H1 (cell line): ENCODE results near the gene EIF3B. TPM values are rescaled to one million over a fixed set of nuclear protein-coding genes. Genes with fewer than 3 reads are reported as not detected.

Experiments
- BCL11A ChIP-seq, 2 experiments: IDR thresholded peaks; one replicate each; pipeline ENCODE4 v1.6.1; 2011; ENCODE audit warnings: low read depth in 2 of 2, low read length in 2 of 2, mild to moderate bottlenecking in 2 of 2
- BRCA1 ChIP-seq: IDR thresholded peaks from 2 replicates; pipeline ENCODE4 v1.6.1; 2012; ENCODE audit warnings: low read depth, low read length, improper control_type of control experiment
- CBX5 ChIP-seq: fragments of 300-800, 300-1000 bp; sonication (generic); IDR thresholded peaks from 2 replicates; pipeline ENCODE4 v1.7.1; 2016; ENCODE audit warnings: antibody characterized with exemption, low read length, low read depth
- CTBP2 ChIP-seq: IDR thresholded peaks from 2 replicates; pipeline ENCODE4 v1.7.0; 2011; ENCODE audit warnings: borderline replicate concordance, mild to moderate bottlenecking, moderate library complexity, mixed read lengths, low read length; ENCODE audit not compliant: insufficient read depth, insufficient read length
- MAFK ChIP-seq: IDR thresholded peaks from 2 replicates; pipeline ENCODE4 v1.6.1; 2012; ENCODE audit warnings: low read depth, mild to moderate bottlenecking, improper control_type of control experiment, low read length
- PHF8 ChIP-seq: fragments of 200-600 bp; sonication (generic); conservative IDR thresholded peaks from 2 replicates; pipeline ENCODE4 v1.7.1; 2012; ENCODE audit warnings: low read depth, mild to moderate bottlenecking, inconsistent platforms, low read length, moderate library complexity
- RBBP5 ChIP-seq: IDR thresholded peaks from 2 replicates; pipeline ENCODE4 v1.7.1; 2012; ENCODE audit warnings: low read depth, mild to moderate bottlenecking, inconsistent platforms, low read length, moderate library complexity, borderline replicate concordance
- SIX5 ChIP-seq: IDR thresholded peaks from 2 replicates; pipeline ENCODE4 v1.6.1; 2011; ENCODE audit warnings: mild to moderate bottlenecking, low read depth, low read length
- TAF1 ChIP-seq: IDR thresholded peaks from 2 replicates; pipeline ENCODE4 v1.6.1; 2011; ENCODE audit warnings: mild to moderate bottlenecking, low read depth, low read length
- polyA plus RNA-seq, 7 experiments: library from polyadenylated mRNA; depleted of rRNA in 3 of 7; stranded (reverse) in 5 of 7; unstranded in 2 of 7; fragments of >200 nt in 5 of 7; fragments of 200-250 nt in 2 of 7; gene quantifications; 1 replicate in 5 of 7; 2 replicates in 1 of 7; 4 replicates in 1 of 7; pipeline versions ENCODE4 v1.2.1 to v1.2.3, GENCODE V29; 2011 to 2013; ENCODE audit warnings: missing spikeins in 2 of 7, mixed read lengths in 2 of 7
- total RNA-seq: library from RNA; stranded (reverse); fragmentation: NEBNext Ultra II Directional; extraction: Animal tissue kit (Norgen Biotek cat#: 25700); gene quantifications from 2 replicates; pipeline ENCODE4 v1.2.1, GENCODE V29; 2021
- TF ChIP-seq, protein P1 (sequence below): fragments of 300-600 bp; sonication (generic); IDR thresholded peaks from 2 replicates; pipeline ENCODE4 v1.7.1; 2012; ENCODE audit warnings: low read length, moderate library complexity, mild to moderate bottlenecking, inconsistent platforms; ENCODE audit not compliant: insufficient replicate concordance

Gene EIF3B
- total and polyA plus RNA-seq, 2 of the 8 experiments (the other 6 are each of a cell fraction or from before 2014, with no cell fraction given), result 167 to 316 TPM

GRCh38 chr7:2360796-2361195, 6.2 kb downstream of the EIF3B start (continued):
- TF ChIP-seq, protein P1, sequence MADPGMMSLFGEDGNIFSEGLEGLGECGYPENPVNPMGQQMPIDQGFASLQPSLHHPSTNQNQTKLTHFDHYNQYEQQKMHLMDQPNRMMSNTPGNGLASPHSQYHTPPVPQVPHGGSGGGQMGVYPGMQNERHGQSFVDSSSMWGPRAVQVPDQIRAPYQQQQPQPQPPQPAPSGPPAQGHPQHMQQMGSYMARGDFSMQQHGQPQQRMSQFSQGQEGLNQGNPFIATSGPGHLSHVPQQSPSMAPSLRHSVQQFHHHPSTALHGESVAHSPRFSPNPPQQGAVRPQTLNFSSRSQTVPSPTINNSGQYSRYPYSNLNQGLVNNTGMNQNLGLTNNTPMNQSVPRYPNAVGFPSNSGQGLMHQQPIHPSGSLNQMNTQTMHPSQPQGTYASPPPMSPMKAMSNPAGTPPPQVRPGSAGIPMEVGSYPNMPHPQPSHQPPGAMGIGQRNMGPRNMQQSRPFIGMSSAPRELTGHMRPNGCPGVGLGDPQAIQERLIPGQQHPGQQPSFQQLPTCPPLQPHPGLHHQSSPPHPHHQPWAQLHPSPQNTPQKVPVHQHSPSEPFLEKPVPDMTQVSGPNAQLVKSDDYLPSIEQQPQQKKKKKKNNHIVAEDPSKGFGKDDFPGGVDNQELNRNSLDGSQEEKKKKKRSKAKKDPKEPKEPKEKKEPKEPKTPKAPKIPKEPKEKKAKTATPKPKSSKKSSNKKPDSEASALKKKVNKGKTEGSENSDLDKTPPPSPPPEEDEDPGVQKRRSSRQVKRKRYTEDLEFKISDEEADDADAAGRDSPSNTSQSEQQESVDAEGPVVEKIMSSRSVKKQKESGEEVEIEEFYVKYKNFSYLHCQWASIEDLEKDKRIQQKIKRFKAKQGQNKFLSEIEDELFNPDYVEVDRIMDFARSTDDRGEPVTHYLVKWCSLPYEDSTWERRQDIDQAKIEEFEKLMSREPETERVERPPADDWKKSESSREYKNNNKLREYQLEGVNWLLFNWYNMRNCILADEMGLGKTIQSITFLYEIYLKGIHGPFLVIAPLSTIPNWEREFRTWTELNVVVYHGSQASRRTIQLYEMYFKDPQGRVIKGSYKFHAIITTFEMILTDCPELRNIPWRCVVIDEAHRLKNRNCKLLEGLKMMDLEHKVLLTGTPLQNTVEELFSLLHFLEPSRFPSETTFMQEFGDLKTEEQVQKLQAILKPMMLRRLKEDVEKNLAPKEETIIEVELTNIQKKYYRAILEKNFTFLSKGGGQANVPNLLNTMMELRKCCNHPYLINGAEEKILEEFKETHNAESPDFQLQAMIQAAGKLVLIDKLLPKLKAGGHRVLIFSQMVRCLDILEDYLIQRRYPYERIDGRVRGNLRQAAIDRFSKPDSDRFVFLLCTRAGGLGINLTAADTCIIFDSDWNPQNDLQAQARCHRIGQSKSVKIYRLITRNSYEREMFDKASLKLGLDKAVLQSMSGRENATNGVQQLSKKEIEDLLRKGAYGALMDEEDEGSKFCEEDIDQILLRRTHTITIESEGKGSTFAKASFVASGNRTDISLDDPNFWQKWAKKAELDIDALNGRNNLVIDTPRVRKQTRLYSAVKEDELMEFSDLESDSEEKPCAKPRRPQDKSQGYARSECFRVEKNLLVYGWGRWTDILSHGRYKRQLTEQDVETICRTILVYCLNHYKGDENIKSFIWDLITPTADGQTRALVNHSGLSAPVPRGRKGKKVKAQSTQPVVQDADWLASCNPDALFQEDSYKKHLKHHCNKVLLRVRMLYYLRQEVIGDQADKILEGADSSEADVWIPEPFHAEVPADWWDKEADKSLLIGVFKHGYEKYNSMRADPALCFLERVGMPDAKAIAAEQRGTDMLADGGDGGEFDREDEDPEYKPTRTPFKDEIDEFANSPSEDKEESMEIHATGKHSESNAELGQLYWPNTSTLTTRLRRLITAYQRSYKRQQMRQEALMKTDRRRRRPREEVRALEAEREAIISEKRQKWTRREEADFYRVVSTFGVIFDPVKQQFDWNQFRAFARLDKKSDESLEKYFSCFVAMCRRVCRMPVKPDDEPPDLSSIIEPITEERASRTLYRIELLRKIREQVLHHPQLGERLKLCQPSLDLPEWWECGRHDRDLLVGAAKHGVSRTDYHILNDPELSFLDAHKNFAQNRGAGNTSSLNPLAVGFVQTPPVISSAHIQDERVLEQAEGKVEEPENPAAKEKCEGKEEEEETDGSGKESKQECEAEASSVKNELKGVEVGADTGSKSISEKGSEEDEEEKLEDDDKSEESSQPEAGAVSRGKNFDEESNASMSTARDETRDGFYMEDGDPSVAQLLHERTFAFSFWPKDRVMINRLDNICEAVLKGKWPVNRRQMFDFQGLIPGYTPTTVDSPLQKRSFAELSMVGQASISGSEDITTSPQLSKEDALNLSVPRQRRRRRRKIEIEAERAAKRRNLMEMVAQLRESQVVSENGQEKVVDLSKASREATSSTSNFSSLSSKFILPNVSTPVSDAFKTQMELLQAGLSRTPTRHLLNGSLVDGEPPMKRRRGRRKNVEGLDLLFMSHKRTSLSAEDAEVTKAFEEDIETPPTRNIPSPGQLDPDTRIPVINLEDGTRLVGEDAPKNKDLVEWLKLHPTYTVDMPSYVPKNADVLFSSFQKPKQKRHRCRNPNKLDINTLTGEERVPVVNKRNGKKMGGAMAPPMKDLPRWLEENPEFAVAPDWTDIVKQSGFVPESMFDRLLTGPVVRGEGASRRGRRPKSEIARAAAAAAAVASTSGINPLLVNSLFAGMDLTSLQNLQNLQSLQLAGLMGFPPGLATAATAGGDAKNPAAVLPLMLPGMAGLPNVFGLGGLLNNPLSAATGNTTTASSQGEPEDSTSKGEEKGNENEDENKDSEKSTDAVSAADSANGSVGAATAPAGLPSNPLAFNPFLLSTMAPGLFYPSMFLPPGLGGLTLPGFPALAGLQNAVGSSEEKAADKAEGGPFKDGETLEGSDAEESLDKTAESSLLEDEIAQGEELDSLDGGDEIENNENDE, result no peak
- TF ChIP-seq RBBP5, result no peak
- TF ChIP-seq PHF8, result no peak
- TF ChIP-seq MAFK, result no peak
- no peak for TF ChIP-seq BRCA1
- TF ChIP-seq TAF1, result no peak
- no peak for TF ChIP-seq SIX5
- TF ChIP-seq CTBP2, result no peak
- TF ChIP-seq CBX5, result no peak
- TF ChIP-seq BCL11A (IDR thresholded peaks at IDR 0.05; ENCODE audit: low read depth in 2 of 2, low read length in 2 of 2), result no peak
